HUES6 (cell line): ENCODE measurements around the gene RXFP4.
"Not testable (repeated sequence)": the region's sequence is repeated elsewhere in the genome, so short reads cannot be mapped to it uniquely, and the experiment has no call there.

ENCODE experiments used
- H3K27ac ChIP-seq: 2 replicates; pipeline ENCODE4 v1.7.0; 2013; ENCODE audit warnings: low read depth, mild to moderate bottlenecking, low read length, inconsistent platforms
- H3K27me3 ChIP-seq: 2 replicates; pipeline ENCODE4 v1.6.1; 2013; ENCODE audit warnings: low read length; ENCODE audit not compliant: control insufficient read depth, insufficient read depth
- H3K36me3 ChIP-seq: 2 replicates; pipeline ENCODE4 v1.6.1; 2013; ENCODE audit warnings: low read length; ENCODE audit not compliant: control insufficient read depth, insufficient read depth
- H3K4me1 ChIP-seq: 2 replicates; pipeline ENCODE4 v1.6.1; 2013; ENCODE audit warnings: low read length; ENCODE audit not compliant: control insufficient read depth, insufficient read depth
- H3K4me3 ChIP-seq: 2 replicates; pipeline ENCODE4 v1.5.1; 2013; ENCODE audit warnings: low read depth, low read length
- H3K9ac ChIP-seq: one replicate; pipeline ENCODE4 v1.6.1; 2013; ENCODE audit warnings: mild to moderate bottlenecking, low read length
- H3K9me3 ChIP-seq: 2 replicates; pipeline ENCODE4 v1.6.1; 2013; ENCODE audit warnings: low read depth, low read length; ENCODE audit not compliant: control insufficient read depth, insufficient read depth

The RXFP4 gene

DNA sequence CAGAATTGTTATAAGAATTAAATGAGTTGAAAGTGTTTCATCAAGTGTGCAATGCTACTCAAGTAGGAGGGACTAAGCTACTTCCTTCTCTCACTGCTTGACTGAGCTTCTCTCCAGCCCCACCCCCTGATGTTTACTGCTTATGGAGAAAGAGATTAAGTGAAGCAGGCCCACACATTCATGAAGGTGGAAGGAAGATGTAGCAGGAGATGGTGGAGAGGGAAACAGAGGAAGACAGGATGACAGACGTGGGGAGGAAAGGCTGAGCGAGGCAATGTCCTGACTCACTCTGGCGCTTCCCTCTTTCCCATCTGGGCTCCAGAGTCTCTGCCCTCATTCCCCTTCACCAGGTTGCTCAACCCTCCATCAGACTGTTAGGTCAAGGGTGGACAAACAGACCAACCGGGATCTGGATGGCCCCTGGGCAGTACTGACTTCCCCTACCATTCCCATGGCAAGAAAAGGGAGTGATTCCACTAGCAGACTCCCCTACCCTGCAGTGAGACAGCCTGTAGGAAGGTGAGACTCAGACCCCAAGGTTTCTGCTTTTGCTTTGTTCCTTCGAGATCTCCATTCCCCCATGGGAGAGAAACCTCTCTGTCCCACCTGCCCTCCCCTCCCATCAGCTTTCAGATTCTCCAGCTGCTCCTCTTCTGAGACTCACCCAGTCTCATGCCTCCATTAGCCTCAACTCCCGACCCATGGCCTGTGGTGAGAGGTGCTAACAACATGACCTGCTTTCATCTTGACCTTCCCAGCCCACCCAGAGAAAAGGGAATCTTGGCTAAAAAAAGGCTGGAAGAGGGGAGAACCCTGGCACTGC, 40.0 kb downstream of the RXFP4 start:
- Histone ChIP-seq H3K4me1 (peaks cover 51% of the 10 kb centered on the region), H3K27me3 (no peaks in the 10 kb centered on the region), H3K9me3 (no peaks in the 10 kb centered on the region), H3K4me3 (no peak overlapping the region), H3K27ac (no peak overlapping the region), H3K36me3 (no peaks in the 10 kb centered on the region), H3K9ac (no peak overlapping the region)

DNA sequence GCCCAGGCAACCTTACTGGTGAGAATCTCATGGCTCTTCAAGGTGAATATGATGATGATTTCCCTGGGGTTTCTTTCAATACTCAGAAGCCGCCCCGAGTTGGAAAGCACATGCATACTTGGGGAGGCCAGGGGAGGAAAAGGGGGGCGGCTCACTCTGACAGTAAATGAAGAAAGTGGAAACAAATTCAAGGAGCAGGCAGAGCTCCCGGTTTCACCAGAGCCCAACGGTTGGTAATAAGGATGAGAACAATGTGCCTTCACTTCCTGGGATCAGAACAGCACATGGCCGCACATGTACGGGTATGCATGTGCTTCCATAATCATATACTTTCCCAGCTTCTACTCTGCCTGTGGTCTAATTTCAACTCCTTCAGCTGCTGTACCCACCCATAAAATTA, 40.7 kb downstream of the RXFP4 start:
- H3K27me3 ChIP-seq: no peaks in the 10 kb centered on the region
- no peak overlapping the region for H3K9ac ChIP-seq
- H3K27ac ChIP-seq: no peak overlapping the region
- H3K4me1 ChIP-seq: peaks cover 45% of the 10 kb centered on the region
- no peak overlapping the region for H3K4me3 ChIP-seq
- H3K9me3 ChIP-seq: no peaks in the 10 kb centered on the region
- H3K36me3 ChIP-seq: no peaks in the 10 kb centered on the region

- Histone ChIP-seq H3K27ac (no peak overlapping the region), H3K9ac (no peak overlapping the region), H3K36me3 (no peaks in the 10 kb centered on the region), H3K9me3 (no peaks in the 10 kb centered on the region), H3K27me3 (no peaks in the 10 kb centered on the region), H3K4me1 (peaks cover 42% of the 10 kb centered on the region), H3K4me3 (no peak overlapping the region)
Measured at GRCh38 chr1:155983191-155984024, 42.0 kb downstream of the RXFP4 start.

- no peaks in the 10 kb centered on the region for H3K36me3 ChIP-seq
- no peaks in the 10 kb centered on the region for H3K9me3 ChIP-seq
- H3K9ac ChIP-seq: no peak overlapping the region
- H3K4me3 ChIP-seq: no peak overlapping the region; the same call in 1 of the 2 replicates
- H3K27ac ChIP-seq: no peak overlapping the region
- no peaks in the 10 kb centered on the region for H3K27me3 ChIP-seq
- peaks cover 44% of the 10 kb centered on the region for H3K4me1 ChIP-seq
Measured at GRCh38 chr1:155984341-155984740, 42.9 kb downstream of the RXFP4 start.

DNA sequence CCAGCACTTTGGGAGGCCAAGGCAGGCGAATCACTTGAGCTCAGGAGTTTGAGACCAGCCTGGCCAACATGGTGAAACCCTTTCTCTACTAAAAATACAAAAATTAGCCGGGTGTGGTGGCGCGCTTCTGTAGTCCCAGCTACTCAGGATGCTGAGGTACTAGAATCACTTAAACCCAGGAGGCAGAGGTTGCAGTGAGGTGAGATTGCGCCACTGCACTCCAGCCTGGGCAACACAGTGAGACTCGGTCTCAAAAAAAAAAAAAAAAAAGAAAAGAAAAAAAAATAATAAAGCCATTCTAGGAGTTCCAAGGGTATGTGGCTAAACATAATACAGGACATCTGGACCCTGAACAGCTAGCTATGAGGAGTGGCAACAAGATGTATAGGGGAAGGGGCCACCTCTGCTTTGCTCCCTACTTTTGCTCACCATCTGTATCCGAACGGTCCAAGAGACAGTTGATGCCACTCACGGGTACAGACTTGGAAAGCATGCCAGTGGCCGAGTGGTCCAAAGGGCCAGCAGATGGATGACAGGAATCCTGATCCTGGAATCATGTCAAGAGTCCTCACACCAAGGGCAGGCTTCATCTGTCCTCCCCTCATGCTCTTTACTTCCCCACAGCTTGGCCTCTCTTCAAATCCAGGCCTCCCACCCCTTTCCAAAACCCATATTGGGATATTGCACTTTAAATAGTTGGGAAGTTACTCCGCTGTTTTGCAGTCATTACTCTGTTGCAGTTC, 43.6 kb downstream of the RXFP4 start:
- H3K9ac ChIP-seq, H3K9me3 ChIP-seq, H3K27me3 ChIP-seq, H3K27ac ChIP-seq, H3K36me3 ChIP-seq, H3K4me3 ChIP-seq: not testable (repeated sequence)
- peaks cover 36% of the 10 kb centered on the region for H3K4me1 ChIP-seq

DNA sequence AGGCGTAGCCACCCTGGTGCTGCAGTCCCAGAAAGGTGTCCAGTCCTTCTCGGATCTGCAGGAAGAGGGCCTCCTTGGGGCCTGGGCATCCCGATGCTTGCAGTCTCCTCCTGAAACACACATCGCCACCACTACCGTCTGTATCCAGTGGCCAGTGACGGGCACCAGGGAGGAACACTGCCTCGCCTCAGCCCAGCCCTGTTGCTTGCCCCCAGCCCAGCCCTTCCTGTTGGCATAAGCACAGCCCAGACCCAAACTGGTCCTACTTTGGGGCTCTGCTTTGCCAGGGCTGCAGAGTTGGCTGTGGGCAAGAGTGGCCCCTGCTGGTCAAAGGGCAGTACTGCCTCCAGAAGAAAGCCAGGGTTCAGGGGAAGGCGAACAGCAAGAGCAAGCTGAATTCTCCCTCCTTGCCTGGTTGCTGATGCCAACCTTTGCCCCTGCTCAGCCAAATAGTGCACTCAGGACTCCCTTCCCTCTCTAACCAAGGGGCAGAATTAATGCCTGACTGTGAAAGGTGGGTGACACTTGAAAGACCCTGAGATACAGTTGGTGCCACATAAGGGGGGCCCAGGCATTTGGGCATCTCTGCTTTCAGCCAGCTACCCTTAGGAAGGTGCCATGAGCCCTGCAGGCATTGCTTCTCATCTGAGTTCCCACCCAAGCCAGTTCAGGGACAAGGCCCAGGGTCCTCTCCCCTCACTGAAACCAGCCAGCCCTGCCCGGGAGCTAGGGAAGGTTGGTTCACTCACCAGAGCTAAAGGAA, 48.0 kb downstream of the RXFP4 start:
- Histone ChIP-seq H3K9me3 (no peaks in the 10 kb centered on the region), H3K36me3 (no peaks in the 10 kb centered on the region), H3K4me3 (no peak overlapping the region), H3K27me3 (no peaks in the 10 kb centered on the region), H3K9ac (no peak overlapping the region), H3K27ac (no peak overlapping the region), H3K4me1 (peaks cover 6% of the 10 kb centered on the region; the same call in 1 of the 2 replicates)

DNA sequence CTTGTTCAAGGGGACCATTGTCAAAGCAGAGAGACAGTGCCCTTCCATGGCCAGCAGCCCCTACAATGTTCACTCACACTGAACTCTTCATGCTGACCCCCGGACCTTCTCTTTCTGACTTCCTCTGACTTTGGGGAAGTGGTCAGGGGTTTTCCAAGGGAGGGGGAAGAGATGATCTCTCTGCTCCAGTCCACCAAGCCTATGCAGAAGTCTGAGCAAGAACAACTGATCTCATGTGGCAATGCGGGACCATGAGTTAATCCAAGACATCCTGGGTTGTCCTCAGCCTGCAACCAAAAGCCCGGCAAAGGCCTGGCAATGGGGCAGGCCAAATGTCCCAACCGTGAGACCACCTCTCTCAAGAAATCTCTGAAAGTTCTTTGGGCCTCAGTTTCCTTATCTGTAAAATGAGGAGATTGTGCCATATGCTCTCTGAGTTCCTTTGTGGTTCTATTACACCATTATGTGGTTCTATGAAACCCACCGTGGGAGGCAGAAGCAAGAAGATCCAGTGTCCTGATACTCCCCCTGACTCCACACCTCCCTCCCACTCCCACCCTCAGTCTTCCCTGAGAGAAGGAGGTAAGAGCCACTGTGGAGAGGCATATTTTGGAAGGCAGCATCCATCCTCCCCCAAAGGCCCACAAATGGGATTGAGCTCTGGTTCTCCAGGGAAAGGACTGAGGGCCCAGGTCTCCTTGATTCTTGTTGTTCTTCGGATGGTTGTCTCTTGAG, 48.7 kb downstream of the RXFP4 start:
- no peaks in the 10 kb centered on the region for H3K36me3 ChIP-seq
- no peak overlapping the region for H3K9ac ChIP-seq
- H3K27me3 ChIP-seq: no peaks in the 10 kb centered on the region
- H3K4me3 ChIP-seq: no peak overlapping the region
- no peaks in the 10 kb centered on the region for H3K9me3 ChIP-seq
- peaks cover 6% of the 10 kb centered on the region; the same call in 1 of the 2 replicates for H3K4me1 ChIP-seq
- H3K27ac ChIP-seq: no peak overlapping the region
